ENCODE data around the gene EXOC7. TPM values are rescaled to one million over a fixed set of nuclear protein-coding genes. Genes with fewer than 3 reads are reported as not detected.

Gene EXOC7
- total and polyA plus RNA-seq, 2 of the 4 experiments (the other 2 are of a cell fraction), result 85.9 to 118 TPM

- Histone ChIP-seq H2BK120ac (ENCODE audit: low read depth, low read length) (no peak overlapping the region), H3K36me3 (ENCODE audit: control insufficient read depth, insufficient read depth, low read length) (no peaks in the 10 kb centered on the region), H4K20me1 (ENCODE audit: insufficient read depth, low read length) (no peaks in the 10 kb centered on the region), H3K9ac (ENCODE audit: low read depth, low read length) (no peak overlapping the region), H3K4me3 (ENCODE audit: insufficient read depth, low read depth, low read length) (no peak overlapping the region), H2AK9ac (replicated peaks; ENCODE audit: low read depth, low read length, poor library complexity) (no peak overlapping the region), H2BK5ac (ENCODE audit: low read depth, low read length, poor library complexity, severe bottlenecking) (no peak overlapping the region), H4K91ac (ENCODE audit: insufficient read depth, low read depth, low read length) (no peak overlapping the region), H2BK20ac (ENCODE audit: low read depth, low read length) (no peak overlapping the region), H3K4me2 (ENCODE audit: low read depth, low read length) (no peak overlapping the region), H3K14ac (replicated peaks; ENCODE audit: low read depth, low read length) (no peak overlapping the region), H3K18ac (ENCODE audit: low read depth, low read length) (no peak overlapping the region), H3K23ac (ENCODE audit: low read depth, low read length) (no peak overlapping the region), H2BK15ac (ENCODE audit: low read depth, low read length) (no peak overlapping the region), H3K9me1 (ENCODE audit: insufficient read depth, low read length) (no peaks in the 10 kb centered on the region; the same call in 1 of the 2 replicates), H3K27me3 (ENCODE audit: control insufficient read depth, insufficient read depth, low read length) (peaks cover 5% of the 10 kb centered on the region), H3K4me1 (ENCODE audit: control insufficient read depth, insufficient read depth, low read length) (no peaks in the 10 kb centered on the region; the same call in 1 of the 2 replicates), H2AK5ac (ENCODE audit: low read depth, low read length) (no peak overlapping the region), H2AFZ (replicated peaks; ENCODE audit: low read length, poor library complexity) (no peak overlapping the region), H4K5ac (ENCODE audit: low read depth, low read length) (no peak overlapping the region), H3K9me3 (ENCODE audit: control insufficient read depth, insufficient read depth, low read length) (no peaks in the 10 kb centered on the region), H3K4ac (ENCODE audit: low read depth, low read length) (no peak overlapping the region), H3K56ac (ENCODE audit: extremely low read depth, insufficient read depth, low read length) (no peak overlapping the region), H4K8ac (ENCODE audit: low read depth in 2 of 2, low read length in 2 of 2) (no peak overlapping the region), H3K27ac (ENCODE audit: insufficient read depth, low read length) (no peak overlapping the region), H3K79me1 (ENCODE audit: low read depth in 1 of 2, low read length in 2 of 2) (no peaks in the 10 kb centered on the region)
- ATAC-seq (ENCODE audit: low read depth) (no peak), DNase-seq (no peak)
- CTCF ChIA-PET, result no interaction called here
- 100% methylated on average over 2 of the region's 8 CpGs; no CpG with 5 or more reads in 1 of the 2 experiments for WGBS, 2 experiments (ENCODE audit: extremely low coverage in 2 of 2, insufficient read length in 1 of 2)
- TF ChIP-seq RFX5 (IDR thresholded peaks at IDR 0.05; ENCODE audit: low read depth, low read length) (no peak), MXI1 (IDR thresholded peaks at IDR 0.05; ENCODE audit: borderline replicate concordance, low read depth, low read length) (no peak), SMC3 (IDR thresholded peaks at IDR 0.05; ENCODE audit: low read depth, low read length) (no peak), RCOR1 (IDR thresholded peaks at IDR 0.05; ENCODE audit: insufficient replicate concordance, low read length) (no peak), POLR2A (IDR thresholded peaks at IDR 0.05; ENCODE audit: low read depth, low read length) (no peak), NFE2L2 (IDR thresholded peaks at IDR 0.05; ENCODE audit: low read depth, low read length) (no peak), USF2 (IDR thresholded peaks at IDR 0.05; ENCODE audit: low read depth, low read length) (no peak), MAFK (IDR thresholded peaks at IDR 0.05; ENCODE audit: low read depth, low read length) (no peak), CEBPB (IDR thresholded peaks at IDR 0.05; ENCODE audit: low read depth, low read length) (no peak), FOS (IDR thresholded peaks at IDR 0.05; ENCODE audit: low read depth, low read length) (no peak), BHLHE40 (IDR thresholded peaks at IDR 0.05; ENCODE audit: low read depth, low read length) (no peak), CTCF (conservative IDR thresholded peaks at IDR 0.05; ENCODE audit: low read depth, low read length) (no peak), MAZ (IDR thresholded peaks at IDR 0.05; ENCODE audit: borderline replicate concordance, low read depth, low read length) (no peak), ELK1 (IDR thresholded peaks at IDR 0.05; ENCODE audit: borderline replicate concordance, low read depth, low read length) (no peak), RAD21 (IDR thresholded peaks at IDR 0.05; ENCODE audit: low read length) (no peak), CHD1 (IDR thresholded peaks at IDR 0.05; ENCODE audit: low read depth, low read length) (no peak)
- intact Hi-C loops (cut with micrococcal nuclease) (no loop called here), in situ Hi-C loops (cut with MboI; ENCODE audit: low sequenced_read_pairs) (no loop called here), dilution Hi-C loops (cut with HindIII; ENCODE audit: low sequenced_read_pairs, unreplicated experiment) (no loop called here)
- no TSS peak for BruUV-seq (replicated peaks)
- POLR2A ChIA-PET (ENCODE audit: unreplicated experiment), result interaction anchor here (0.5 kb wide), 1 partner anchor 92 kb away, joined by 6 read pairs; no protein-coding TSS in a partner anchor
Measured at GRCh38 chr17:76151896-76152454, 48.4 kb upstream of the EXOC7 start.

Data from IMR-90 (cell line).